SK-N-SH treated with all-trans-retinoic acid at 6 μM for 48 hours (cell line): ENCODE measurements around the gene PRSS2.

Experiments
- ATAC-seq: fragments of 200-7000 bp; cut with Tn5 transposase; 3 replicates; pipeline ENCODE4 v1.9.1; 2020; ENCODE audit warnings: mild to moderate bottlenecking, moderate library complexity
- ARNTL ChIP-seq: fragments of 450-650 bp; formaldehyde crosslinking; IDR thresholded peaks from 2 replicates; pipeline ENCODE4 v1.5.0; 2020; ENCODE audit warnings: low read depth, mild to moderate bottlenecking, moderate library complexity, borderline replicate concordance
- BACH2 ChIP-seq: fragments of 250-450 bp; sonication (Bioruptor Pico); IDR thresholded peaks from 2 replicates; pipeline ENCODE4 v1.9.0; 2021; ENCODE audit warnings: mild to moderate bottlenecking, borderline replicate concordance
- CREB5 ChIP-seq: fragments of 250-450 bp; sonication (Bioruptor Pico); IDR thresholded peaks from 2 replicates; pipeline ENCODE4 v1.5.1; 2020; ENCODE audit warnings: low read depth, mild to moderate bottlenecking, moderate library complexity
- CSRNP3 ChIP-seq: fragments of 250-450 bp; sonication (Bioruptor Pico); IDR thresholded peaks from 2 replicates; pipeline ENCODE4 v1.5.1; 2021; ENCODE audit warnings: mild to moderate bottlenecking, moderate library complexity
- ESRRG ChIP-seq: fragments of 250-450 bp; sonication (Bioruptor Pico); IDR thresholded peaks from 2 replicates; pipeline ENCODE4 v1.6.1; 2021; ENCODE audit warnings: mild to moderate bottlenecking
- GLIS3 ChIP-seq: fragments of 250-450 bp; sonication (Bioruptor Pico); IDR thresholded peaks from 2 replicates; pipeline ENCODE4 v1.5.0; 2020; ENCODE audit warnings: mild to moderate bottlenecking, moderate library complexity
- OSR1 ChIP-seq: fragments of 250-450 bp; sonication (Bioruptor Pico); IDR thresholded peaks from 2 replicates; pipeline ENCODE4 v1.8.0; 2022; ENCODE audit warnings: moderate library complexity, mild to moderate bottlenecking, inconsistent platforms
- PATZ1 ChIP-seq: fragments of 250-450 bp; sonication (Bioruptor Pico); IDR thresholded peaks from 2 replicates; pipeline ENCODE4 v1.8.0; 2020; ENCODE audit warnings: mild to moderate bottlenecking, moderate library complexity, borderline replicate concordance
- POU6F1 ChIP-seq: fragments of 250-450 bp; sonication (Bioruptor Pico); IDR thresholded peaks from 2 replicates; pipeline ENCODE4 v1.8.0; 2021; ENCODE audit warnings: low read depth, mild to moderate bottlenecking, moderate library complexity, borderline replicate concordance
- PPARA ChIP-seq: fragments of 250-450 bp; sonication (Bioruptor Pico); IDR thresholded peaks from 2 replicates; pipeline ENCODE4 v1.5.0; 2020; ENCODE audit warnings: mild to moderate bottlenecking, borderline replicate concordance
- RARB ChIP-seq: fragments of 250-450 bp; sonication (Bioruptor Pico); IDR thresholded peaks from 2 replicates; pipeline ENCODE4 v1.8.0; 2021; ENCODE audit warnings: mild to moderate bottlenecking, moderate library complexity
- SNAI2 ChIP-seq: fragments of 250-450 bp; sonication (Bioruptor Pico); IDR thresholded peaks from 2 replicates; pipeline ENCODE4 v1.5.0; 2020; ENCODE audit warnings: mild to moderate bottlenecking, moderate library complexity
- TCF4 ChIP-seq: fragments of 250-450 bp; sonication (Bioruptor Pico); IDR thresholded peaks from 2 replicates; pipeline ENCODE4 v1.8.0; 2021; ENCODE audit warnings: mild to moderate bottlenecking, moderate library complexity, borderline replicate concordance
- TSHZ2 ChIP-seq: fragments of 250-450 bp; sonication (Bioruptor Pico); IDR thresholded peaks from 2 replicates; pipeline ENCODE4 v1.5.0; 2020; ENCODE audit warnings: mild to moderate bottlenecking, moderate library complexity
- ZC3H10 ChIP-seq: fragments of 250-450 bp; sonication (Bioruptor Pico); IDR thresholded peaks from 2 replicates; pipeline ENCODE4 v1.5.1; 2021; ENCODE audit warnings: mild to moderate bottlenecking, moderate library complexity
- ZFP3 ChIP-seq: fragments of 250-450 bp; sonication (Bioruptor Pico); IDR thresholded peaks from 2 replicates; pipeline ENCODE4 v1.5.0; 2020; ENCODE audit warnings: mild to moderate bottlenecking, moderate library complexity
- ZFP30 ChIP-seq: fragments of 450-650 bp; formaldehyde crosslinking; IDR thresholded peaks from 2 replicates; pipeline ENCODE4 v1.5.0; 2022; ENCODE audit warnings: mild to moderate bottlenecking, moderate library complexity
- ZNF565 ChIP-seq: fragments of 450-650 bp; formaldehyde crosslinking; conservative IDR thresholded peaks from 2 replicates; pipeline ENCODE4 v1.5.0; 2020; ENCODE audit warnings: low read depth, mild to moderate bottlenecking, moderate library complexity
- ZNF70 ChIP-seq: fragments of 450-650 bp; formaldehyde crosslinking; IDR thresholded peaks from 2 replicates; pipeline ENCODE4 v1.5.0; 2020; ENCODE audit warnings: mild to moderate bottlenecking, moderate library complexity
- ZNF8 ChIP-seq: fragments of 450-650 bp; formaldehyde crosslinking; IDR thresholded peaks from 2 replicates; pipeline ENCODE4 v1.5.0; 2020; ENCODE audit warnings: mild to moderate bottlenecking, moderate library complexity

The PRSS2 gene

GRCh38 chr7:142792593-142792992 lies 21.8 kb downstream of the PRSS2 start:
- TF ChIP-seq ARNTL (no peak), ESRRG (CRISPR knock-in tag) (no peak), RARB (no peak), BACH2 (CRISPR knock-in tag) (no peak), ZNF8 (no peak), ZFP3 (CRISPR knock-in tag) (no peak), ZFP30 (CRISPR knock-in tag) (no peak), TSHZ2 (CRISPR knock-in tag) (no peak), CREB5 (CRISPR knock-in tag) (no peak), PPARA (CRISPR knock-in tag) (no peak), PATZ1 (CRISPR knock-in tag) (no peak), GLIS3 (CRISPR knock-in tag) (no peak), SNAI2 (CRISPR knock-in tag) (no peak), CSRNP3 (CRISPR knock-in tag) (no peak), POU6F1 (CRISPR knock-in tag) (no peak), OSR1 (CRISPR knock-in tag) (no peak), ZNF70 (CRISPR knock-in tag) (no peak)
- no peak for ATAC-seq

GRCh38 chr7:142793156-142793555 lies 22.4 kb downstream of the PRSS2 start:
- ATAC-seq, result no peak
- TF ChIP-seq ZNF70 (CRISPR knock-in tag) (no peak), ZNF8 (no peak), ZNF565 (CRISPR knock-in tag) (no peak), SNAI2 (CRISPR knock-in tag) (no peak), TCF4 (CRISPR knock-in tag) (no peak), ARNTL (no peak), PATZ1 (CRISPR knock-in tag) (no peak), POU6F1 (CRISPR knock-in tag) (no peak), ZC3H10 (CRISPR knock-in tag) (no peak)
